Trophoblast cell (in vitro differentiated cells and primary cell): Measurements from ENCODE around the gene PAH.

ENCODE experiments used
- DNase-seq, 2 donors: peaks; one replicate each; pipeline ENCODE4 v3.0.0-alpha.2; 2016
- H2AFZ ChIP-seq: 2 replicates; pipeline ENCODE4 v1.6.1; 2013; ENCODE audit warnings: low read length, moderate library complexity, mild to moderate bottlenecking; ENCODE audit not compliant: insufficient read depth, poor library complexity
- H2AK5ac ChIP-seq: 2 replicates; pipeline ENCODE4 v1.6.1; 2013; ENCODE audit warnings: mild to moderate bottlenecking, low read length
- H2BK120ac ChIP-seq: 2 replicates; pipeline ENCODE4 v1.6.1; 2013; ENCODE audit warnings: low read length, mild to moderate bottlenecking, moderate library complexity; ENCODE audit not compliant: insufficient read depth, poor library complexity
- H2BK12ac ChIP-seq: 2 replicates; pipeline ENCODE4 v1.6.1; 2013; ENCODE audit warnings: mild to moderate bottlenecking, low read length, moderate library complexity
- H2BK5ac ChIP-seq: 2 replicates; pipeline ENCODE4 v1.6.1; 2013; ENCODE audit warnings: low read length, low read depth, moderate library complexity, mild to moderate bottlenecking; ENCODE audit not compliant: poor library complexity
- H3K14ac ChIP-seq: 2 replicates; pipeline ENCODE4 v1.6.1; 2013; ENCODE audit warnings: mild to moderate bottlenecking, low read length
- H3K18ac ChIP-seq: 2 replicates; pipeline ENCODE4 v1.6.1; 2013; ENCODE audit warnings: mild to moderate bottlenecking, low read length
- H3K23ac ChIP-seq: 2 replicates; pipeline ENCODE4 v1.6.1; 2013; ENCODE audit warnings: low read length
- H3K27ac ChIP-seq: 2 replicates; pipeline ENCODE4 v1.5.1; 2013; ENCODE audit warnings: low read depth, mild to moderate bottlenecking, inconsistent platforms, low read length, moderate library complexity
- H3K27me3 ChIP-seq: 2 replicates; pipeline ENCODE4 v1.6.1; 2013; ENCODE audit warnings: inconsistent platforms, mild to moderate bottlenecking, low read length, moderate library complexity; ENCODE audit not compliant: insufficient read depth
- H3K36me3 ChIP-seq, 2 experiments: 1 replicate in 1 of 2; 2 replicates in 1 of 2; pipeline ENCODE4 v1.6.1; 2013; ENCODE audit warnings: low read length in 2 of 2, mild to moderate bottlenecking in 2 of 2, moderate library complexity in 1 of 2; ENCODE audit not compliant: insufficient read depth in 2 of 2, control insufficient read depth in 1 of 2
- H3K4ac ChIP-seq: 2 replicates; pipeline ENCODE4 v1.6.1; 2013; ENCODE audit warnings: low read depth, mild to moderate bottlenecking, low read length, moderate library complexity
- H3K4me1 ChIP-seq, 2 experiments: 1 replicate in 1 of 2; 2 replicates in 1 of 2; pipeline ENCODE4 v1.6.1; 2013; ENCODE audit warnings: low read length in 2 of 2, mild to moderate bottlenecking in 2 of 2, moderate library complexity in 1 of 2; ENCODE audit not compliant: insufficient read depth in 2 of 2, control insufficient read depth in 1 of 2
- H3K4me2 ChIP-seq: 2 replicates; pipeline ENCODE4 v1.6.1; 2013; ENCODE audit warnings: inconsistent platforms, mild to moderate bottlenecking, low read length, moderate library complexity
- H3K4me3 ChIP-seq: 2 replicates; pipeline ENCODE4 v1.5.1; 2013; ENCODE audit warnings: mild to moderate bottlenecking, low read depth, low read length, inconsistent platforms
- H3K79me1 ChIP-seq: one replicate; pipeline ENCODE4 v1.6.1; 2013; ENCODE audit warnings: low read length
- H3K79me2 ChIP-seq: 2 replicates; pipeline ENCODE4 v1.6.1; 2013; ENCODE audit warnings: low read length, mild to moderate bottlenecking; ENCODE audit not compliant: control insufficient read depth, insufficient read depth, poor library complexity
- H3K9ac ChIP-seq: 2 replicates; pipeline ENCODE4 v1.6.1; 2013; ENCODE audit warnings: mild to moderate bottlenecking, low read length
- H3K9me3 ChIP-seq: 2 replicates; pipeline ENCODE4 v1.6.1; 2013; ENCODE audit warnings: low read depth, mild to moderate bottlenecking, control low read depth, inconsistent platforms, low read length; ENCODE audit not compliant: insufficient read depth
- H4K12ac ChIP-seq: 2 replicates; pipeline ENCODE4 v1.6.1; 2013; ENCODE audit warnings: low read depth, mild to moderate bottlenecking, low read length, moderate library complexity
- H4K8ac ChIP-seq: 2 replicates; pipeline ENCODE4 v1.6.1; 2013; ENCODE audit warnings: low read depth, mild to moderate bottlenecking, low read length, moderate library complexity
- H4K91ac ChIP-seq: one replicate; pipeline ENCODE4 v1.6.1; 2013; ENCODE audit warnings: low read depth, mild to moderate bottlenecking, low read length, moderate library complexity
- WGBS: extraction: QIAGEN DNeasy Blood & Tissue Kit; methylation state at CpG from one replicate; pipeline ENCODE4 v1.1.7; 2013; ENCODE audit warnings: missing lambda C conversion rate; ENCODE audit not compliant: insufficient read length, insufficient coverage; ENCODE audit errors: extremely low coverage; 5-methylcytosine and 5-hydroxymethylcytosine counted together

PAH gene

GRCh38 chr12:102957339-102958050, 40.5 kb upstream of the PAH start, which contains the start of gene ASCL1:
TSS of gene ASCL1 (plus strand) at chr12:102957674. CDS start at chr12:102958245, 571 bp downstream.
- Histone ChIP-seq H3K4me2 (peak within 1 kb of the TSS; percentile 58), H3K36me3 (no peaks in the 10 kb centered on the region), H3K9ac (no peak within 1 kb of the TSS)

GRCh38 chr12:102956738-102957327, 39.8 kb upstream of the PAH start:
- Histone ChIP-seq H2BK5ac (no peak overlapping the region), H3K4me1 (peaks cover 3 to 9% of the 10 kb centered on the region in 2 experiments), H3K18ac (no peak overlapping the region), H3K9ac (no peak overlapping the region), H2BK120ac (no peak overlapping the region), H2AFZ (no peak overlapping the region), H3K79me2 (no peaks in the 10 kb centered on the region), H3K14ac (no peak overlapping the region), H3K36me3 (no peaks in the 10 kb centered on the region), H3K9me3 (peaks cover 11% of the 10 kb centered on the region), H4K91ac (no peak overlapping the region), H3K27me3 (peaks cover 74% of the 10 kb centered on the region), H3K79me1 (no peaks in the 10 kb centered on the region), H4K12ac (no peak overlapping the region), H4K8ac (no peak overlapping the region), H3K4me2 (peak overlapping the region; percentile 29), H3K27ac (no peak overlapping the region), H3K4me3 (no peak overlapping the region), H3K4ac (no peak overlapping the region), H2BK12ac (no peak overlapping the region), H2AK5ac (no peak overlapping the region), H3K23ac (no peak overlapping the region)
- DNase-seq: no peak
- WGBS: no CpG with 5 or more reads among the region's 19 CpGs

More at GRCh38 chr12:102957339-102958050, 40.5 kb upstream of the PAH start, which contains the start of gene ASCL1:
- H2BK120ac ChIP-seq: no peak within 1 kb of the TSS
- WGBS: no CpG with 5 or more reads among the region's 52 CpGs
- H3K14ac ChIP-seq: no peak within 1 kb of the TSS
- no peak within 1 kb of the TSS for H2AFZ ChIP-seq
- no peak within 1 kb of the TSS for H3K18ac ChIP-seq
- H3K4me3 ChIP-seq: no peak within 1 kb of the TSS
- no peak within 1 kb of the TSS for H4K91ac ChIP-seq
- H3K4me1 ChIP-seq: peaks cover 3 to 9% of the 10 kb centered on the region in 2 experiments
- H4K12ac ChIP-seq: no peak within 1 kb of the TSS
- no peak within 1 kb of the TSS for H4K8ac ChIP-seq
- H3K4ac ChIP-seq: no peak within 1 kb of the TSS
- H2BK12ac ChIP-seq: no peak within 1 kb of the TSS
- no peaks in the 10 kb centered on the region for H3K79me2 ChIP-seq
- H3K9me3 ChIP-seq: peaks cover 11% of the 10 kb centered on the region
- H3K23ac ChIP-seq: no peak within 1 kb of the TSS
- no peak within 1 kb of the TSS for H2BK5ac ChIP-seq
- no peak within 1 kb of the TSS for H2AK5ac ChIP-seq
- no peak within 1 kb of the TSS for H3K27ac ChIP-seq
- peak in 1 of 2 donors; percentile 17 for DNase-seq
- H3K79me1 ChIP-seq: no peaks in the 10 kb centered on the region
- peaks cover 76% of the 10 kb centered on the region for H3K27me3 ChIP-seq

DNA sequence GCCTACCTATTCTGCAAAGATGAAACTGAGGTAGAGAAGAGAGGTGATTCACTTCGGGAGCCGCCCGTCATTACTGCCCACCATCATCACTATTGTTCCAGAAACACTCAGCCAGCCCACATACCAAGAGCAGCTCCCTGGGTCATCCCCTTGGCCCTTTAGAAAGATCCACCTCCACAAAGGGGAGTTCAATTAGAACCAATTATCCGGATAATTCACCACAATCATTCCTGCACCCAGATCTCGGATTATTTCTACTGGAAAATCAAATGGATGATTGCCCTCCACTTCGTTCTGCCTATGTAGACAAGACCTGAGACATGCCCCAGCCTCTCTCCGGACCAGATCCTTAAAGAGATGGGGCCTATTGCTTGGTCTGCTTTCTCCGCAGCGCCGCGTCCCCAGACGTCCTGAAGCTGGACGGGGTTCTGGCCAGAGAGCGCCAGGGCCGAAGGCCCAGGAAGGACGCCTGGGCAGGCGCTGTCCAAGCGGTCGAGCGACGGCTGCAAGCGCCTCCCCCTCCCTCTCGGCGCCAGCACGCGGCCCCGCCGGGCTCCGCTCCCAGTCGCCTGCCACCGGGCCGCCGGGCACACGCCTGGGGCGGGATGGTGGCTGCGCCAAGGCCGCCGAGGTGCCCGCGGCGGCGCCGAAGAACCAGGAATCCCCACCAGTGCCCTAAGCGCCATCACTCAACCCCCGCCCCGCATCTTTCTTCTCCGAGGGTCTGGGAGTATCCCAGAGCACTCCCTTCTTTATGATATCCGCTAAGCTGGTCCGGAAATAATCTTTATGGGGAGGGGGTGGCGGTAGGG, 39.1 kb upstream of the PAH start:
- WGBS: no CpG with 5 or more reads among the region's 50 CpGs

DNA sequence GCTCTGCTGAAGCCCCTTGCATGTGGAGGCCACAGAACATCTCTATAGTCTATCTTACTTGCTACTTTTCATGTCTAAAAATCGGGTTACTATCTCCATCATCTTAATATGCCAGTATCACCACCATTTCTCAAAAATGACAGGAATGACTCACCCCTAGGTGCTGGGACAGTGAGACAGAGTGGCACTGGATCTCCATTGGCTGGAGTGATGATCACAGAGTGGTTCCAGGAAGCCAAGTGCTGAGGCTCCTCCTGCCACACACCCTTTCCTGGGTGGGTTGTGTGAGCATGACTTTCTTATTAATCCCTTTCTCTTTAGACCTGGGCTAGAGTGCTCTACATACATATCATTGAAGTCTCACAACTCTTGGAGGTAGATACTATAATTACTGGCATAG, 37.1 kb upstream of the PAH start:
- no peak overlapping the region for H4K12ac ChIP-seq
- no peak overlapping the region for H2AFZ ChIP-seq
- H3K14ac ChIP-seq: no peak overlapping the region
- no peak overlapping the region for H2BK120ac ChIP-seq
- no peak overlapping the region for H3K4me2 ChIP-seq
- no peaks in the 10 kb centered on the region for H3K36me3 ChIP-seq
- H3K4me3 ChIP-seq: no peak overlapping the region
- H3K18ac ChIP-seq: no peak overlapping the region
- H3K23ac ChIP-seq: no peak overlapping the region
- WGBS: no CpG with 5 or more reads among the region's 1 CpG
- no peak overlapping the region for H3K27ac ChIP-seq
- no peaks in the 10 kb centered on the region for H3K79me1 ChIP-seq
- H3K79me2 ChIP-seq: no peaks in the 10 kb centered on the region
- peaks cover 10% of the 10 kb centered on the region for H3K9me3 ChIP-seq
- DNase-seq: no peak
- no peak overlapping the region for H2BK5ac ChIP-seq
- H3K4ac ChIP-seq: no peak overlapping the region
- H3K27me3 ChIP-seq: peaks cover 67% of the 10 kb centered on the region
- no peak overlapping the region for H2AK5ac ChIP-seq
- no peak overlapping the region for H2BK12ac ChIP-seq
- H4K91ac ChIP-seq: no peak overlapping the region
- H3K4me1 ChIP-seq: peaks cover 10 to 16% of the 10 kb centered on the region in 2 experiments
- H3K9ac ChIP-seq: no peak overlapping the region
- H4K8ac ChIP-seq: no peak overlapping the region

More for the DNA sequence above, 39.1 kb upstream of the PAH start:
- no peak overlapping the region for H3K23ac ChIP-seq
- no peak overlapping the region for H3K4ac ChIP-seq
- no peak overlapping the region for H3K9ac ChIP-seq
- H2BK5ac ChIP-seq: no peak overlapping the region
- peaks cover 3 to 9% of the 10 kb centered on the region in 2 experiments for H3K4me1 ChIP-seq
- no peak overlapping the region for H3K4me3 ChIP-seq
- no peak overlapping the region for H4K12ac ChIP-seq
- no peak overlapping the region for H2AFZ ChIP-seq
- DNase-seq: no peak
- H4K91ac ChIP-seq: no peak overlapping the region
- no peak overlapping the region for H4K8ac ChIP-seq
- H2AK5ac ChIP-seq: no peak overlapping the region
- H3K36me3 ChIP-seq: no peaks in the 10 kb centered on the region
- H3K9me3 ChIP-seq: peaks cover 11% of the 10 kb centered on the region
- peaks cover 71% of the 10 kb centered on the region for H3K27me3 ChIP-seq
- no peak overlapping the region for H3K14ac ChIP-seq
- H3K79me1 ChIP-seq: no peaks in the 10 kb centered on the region
- H3K79me2 ChIP-seq: no peaks in the 10 kb centered on the region
- H3K4me2 ChIP-seq: peak overlapping the region; percentile 23
- H2BK120ac ChIP-seq: no peak overlapping the region
- H3K18ac ChIP-seq: no peak overlapping the region
- no peak overlapping the region for H3K27ac ChIP-seq
- H2BK12ac ChIP-seq: no peak overlapping the region
